HAP-1 (cell line): Measurements from ENCODE around the gene ZNF514.

Source experiments
- DNase-seq, 2 experiments: peaks; one replicate each; pipeline ENCODE4 v3.0.0-alpha.2; 2016 to 2020; ENCODE audit warnings: low spot score in 2 of 2
- H3K27me3 ChIP-seq: fragments of 250-450 bp; sonication (Bioruptor Pico); 2 replicates; pipeline ENCODE4 v1.5.1; 2020; ENCODE audit warnings: low read depth, mild to moderate bottlenecking, moderate library complexity
- H3K36me3 ChIP-seq: fragments of 250-450 bp; sonication (Bioruptor Pico); replicated peaks from 2 replicates; pipeline ENCODE4 v1.5.1; 2020; ENCODE audit warnings: mild to moderate bottlenecking
- H3K4me1 ChIP-seq: fragments of 250-450 bp; sonication (Bioruptor Pico); 2 replicates; pipeline ENCODE4 v1.5.1; 2020; ENCODE audit warnings: mild to moderate bottlenecking
- H3K4me3 ChIP-seq: fragments of 250-450 bp; sonication (Bioruptor Pico); 2 replicates; pipeline ENCODE4 v1.5.1; 2020; ENCODE audit warnings: mild to moderate bottlenecking, moderate library complexity
- H3K9me3 ChIP-seq: fragments of 250-450 bp; sonication (Bioruptor Pico); 2 replicates; pipeline ENCODE4 v1.5.1; 2020; ENCODE audit warnings: mild to moderate bottlenecking, moderate library complexity
- in situ Hi-C: fragments of 300-500 bp; cut with MboI; formaldehyde crosslinking; loops from 3 replicates; pipeline ENCODE4 v1.14.3; 2020; ENCODE audit warnings: low sequenced_read_pairs, inconsistent platforms, mixed read lengths

Gene ZNF514

GRCh38 chr2:95166065-95166763, 6.6 kb upstream of the ZNF514 start:
- H3K9me3 ChIP-seq = no peaks in the 10 kb centered on the region
- peaks cover 12% of the 10 kb centered on the region for H3K4me1 ChIP-seq
- in situ Hi-C loops = no loop called here
- no peaks in the 10 kb centered on the region for H3K36me3 ChIP-seq
- H3K27me3 ChIP-seq = no peaks in the 10 kb centered on the region
- H3K4me3 ChIP-seq = peak overlapping the region; percentile 86
- no peak for DNase-seq

DNA sequence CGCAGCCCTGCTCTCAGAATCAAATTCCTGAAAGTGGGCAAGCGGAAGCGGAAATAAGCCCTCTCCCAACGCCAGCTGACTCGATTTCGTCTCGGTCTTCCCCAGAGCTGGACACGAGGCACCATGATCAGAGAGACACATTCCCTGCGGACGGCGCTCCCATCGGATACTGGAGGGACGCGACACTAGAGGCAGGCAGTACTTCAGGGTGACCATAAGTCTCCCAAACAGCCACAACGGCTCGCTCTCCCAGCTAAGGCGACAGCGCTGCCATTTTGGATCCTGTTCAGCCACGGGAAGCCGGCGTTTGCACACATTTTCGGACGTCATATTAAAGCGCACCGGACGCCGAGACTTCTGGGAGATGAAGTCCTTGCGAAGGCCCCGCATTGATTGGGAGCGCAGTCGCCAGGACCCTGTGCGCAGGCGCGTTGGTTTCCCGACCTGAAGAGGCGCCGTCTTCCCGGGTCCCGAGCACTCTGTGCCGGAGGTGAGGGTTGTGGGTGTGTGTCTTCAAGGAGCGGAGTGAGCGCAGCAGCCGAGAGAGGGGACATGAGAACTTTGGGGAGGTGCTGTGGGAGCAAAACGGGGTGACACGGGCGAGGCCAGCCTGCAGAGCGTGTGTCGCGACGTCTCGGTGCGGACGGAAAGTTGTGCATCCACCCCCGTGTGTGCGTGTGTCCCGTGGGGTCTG, 5.9 kb upstream of the ZNF514 start, which contains the start of gene ZNF2:
Gene ZNF2 (plus strand): TSS at position 439 of the 694 bp plus-strand sequence. CDS start 10,418 bp downstream, outside the sequence.
- Histone ChIP-seq H3K9me3 (no peaks in the 10 kb centered on the region), H3K36me3 (no peaks in the 10 kb centered on the region), H3K4me1 (peaks cover 12% of the 10 kb centered on the region), H3K4me3 (peak within 1 kb of the TSS; percentile 86), H3K27me3 (no peaks in the 10 kb centered on the region)
- in situ Hi-C loops = no loop called here
- DNase-seq = peak; percentile 95 to 96

DNA sequence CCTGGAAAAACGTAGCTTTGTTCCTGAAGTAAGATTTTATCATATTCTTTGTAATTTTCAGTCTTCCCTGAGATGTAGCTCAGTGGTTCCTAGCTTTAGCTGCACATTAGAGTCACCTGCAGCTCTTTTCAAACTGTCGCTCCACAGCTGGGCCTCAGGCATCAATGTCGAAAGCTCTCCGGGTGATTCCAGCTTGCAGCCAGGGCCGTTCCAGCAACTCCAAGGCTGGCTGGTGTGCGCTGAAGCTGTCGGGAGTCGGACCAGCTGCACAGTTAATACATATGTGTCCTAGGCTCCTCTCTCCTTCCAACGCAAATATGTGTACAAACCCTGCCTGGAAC, 5.4 kb upstream of the ZNF514 start:
- peaks cover 12% of the 10 kb centered on the region for H3K4me1 ChIP-seq
- H3K36me3 ChIP-seq = no peaks in the 10 kb centered on the region
- H3K27me3 ChIP-seq = no peaks in the 10 kb centered on the region
- H3K4me3 ChIP-seq = peak overlapping the region; percentile 86
- no peak for DNase-seq
- no peaks in the 10 kb centered on the region for H3K9me3 ChIP-seq
- in situ Hi-C loops = no loop called here

- no peaks in the 10 kb centered on the region for H3K27me3 ChIP-seq
- H3K4me1 ChIP-seq = peaks cover under 1% of the 10 kb centered on the region
- no peaks in the 10 kb centered on the region for H3K9me3 ChIP-seq
- no peaks in the 10 kb centered on the region for H3K36me3 ChIP-seq
- H3K4me3 ChIP-seq = peak overlapping the region; percentile 38
- DNase-seq = peak; percentile 5 to 47
- in situ Hi-C loops = no loop called here
Measured at GRCh38 chr2:95158891-95159619, 593 bp downstream of the ZNF514 start.

- Histone ChIP-seq H3K4me3 (no peak overlapping the region), H3K9me3 (no peaks in the 10 kb centered on the region), H3K4me1 (no peaks in the 10 kb centered on the region), H3K27me3 (no peaks in the 10 kb centered on the region), H3K36me3 (no peaks in the 10 kb centered on the region)
- in situ Hi-C loops = no loop called here
- no peak for DNase-seq
Measured at GRCh38 chr2:95158441-95158840, 1.2 kb downstream of the ZNF514 start.

GRCh38 chr2:95149397-95149984, 10.2 kb downstream of the ZNF514 start:
- DNase-seq = no peak
- H3K4me3 ChIP-seq = no peak overlapping the region
- H3K4me1 ChIP-seq = no peaks in the 10 kb centered on the region
- peaks cover 31% of the 10 kb centered on the region for H3K9me3 ChIP-seq
- no peaks in the 10 kb centered on the region for H3K27me3 ChIP-seq
- H3K36me3 ChIP-seq = peaks cover 5% of the 10 kb centered on the region; the same call in 1 of the 2 replicates
- in situ Hi-C loops = no loop called here

DNA sequence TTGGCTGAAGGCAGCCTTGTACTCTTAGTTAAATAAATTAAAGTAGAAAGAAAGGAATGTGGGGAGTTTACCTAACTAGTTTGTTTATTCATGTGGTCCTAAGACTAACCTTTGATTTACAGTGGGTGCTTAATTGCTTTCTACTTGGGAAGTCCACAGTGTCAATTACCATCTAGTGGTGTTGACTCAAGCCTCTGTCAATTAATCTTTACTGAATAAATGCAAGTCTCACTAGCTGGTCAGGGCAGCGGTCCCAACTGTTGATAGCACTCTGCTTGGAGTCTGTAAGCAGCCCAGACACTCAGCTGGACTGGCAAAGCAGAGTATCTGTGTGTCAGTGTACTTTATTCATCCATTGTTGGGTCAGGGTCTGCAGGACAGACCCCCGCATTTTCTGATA, 15.8 kb downstream of the ZNF514 start:
- in situ Hi-C loops = no loop called here
- H3K4me3 ChIP-seq = no peak overlapping the region
- no peak for DNase-seq
- no peaks in the 10 kb centered on the region for H3K27me3 ChIP-seq
- H3K9me3 ChIP-seq = peaks cover 14% of the 10 kb centered on the region
- H3K36me3 ChIP-seq = no peaks in the 10 kb centered on the region
- no peaks in the 10 kb centered on the region for H3K4me1 ChIP-seq

DNA sequence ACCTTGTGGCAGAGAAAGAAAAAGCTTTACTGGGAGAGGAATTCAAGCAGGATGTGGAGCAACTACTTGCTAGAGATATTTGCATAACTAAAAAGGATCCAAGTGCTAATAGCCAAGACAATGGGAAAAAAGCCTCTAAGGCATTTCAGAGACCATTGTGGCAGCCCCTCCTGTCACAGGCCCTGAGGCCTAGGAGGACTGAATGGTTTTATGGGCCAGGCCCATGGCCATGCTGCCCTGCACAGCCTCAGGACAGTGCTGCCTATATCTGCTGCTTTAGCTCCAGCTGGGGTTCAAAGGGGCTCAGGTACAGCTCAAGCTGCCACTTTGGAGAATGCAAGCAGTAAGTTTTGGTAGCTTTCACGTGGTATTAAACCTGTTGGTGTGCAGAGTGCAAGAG, 20.9 kb downstream of the ZNF514 start:
- H3K27me3 ChIP-seq = no peaks in the 10 kb centered on the region
- H3K9me3 ChIP-seq = no peaks in the 10 kb centered on the region
- no peak for DNase-seq
- in situ Hi-C loops = no loop called here
- no peaks in the 10 kb centered on the region for H3K4me1 ChIP-seq
- no peaks in the 10 kb centered on the region for H3K36me3 ChIP-seq
- H3K4me3 ChIP-seq = no peak overlapping the region

DNA sequence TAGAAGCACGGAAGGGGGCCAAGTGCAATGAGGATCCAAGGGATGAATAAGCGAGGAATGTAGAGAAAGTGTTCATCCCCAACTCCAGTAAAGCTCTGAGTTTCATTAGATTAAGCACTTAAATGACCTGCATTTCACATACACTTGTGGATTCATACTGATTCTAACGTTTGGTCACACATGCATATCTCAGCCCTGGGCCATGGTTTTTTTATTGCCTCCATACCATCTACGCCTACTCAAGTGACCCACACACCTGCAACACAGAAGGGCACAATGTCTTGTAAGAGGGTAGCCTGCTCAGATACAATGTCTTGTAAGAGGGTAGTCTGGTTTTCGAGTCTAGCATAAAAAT, 37.5 kb downstream of the ZNF514 start:
- H3K4me3 ChIP-seq = peak overlapping the region; percentile 91
- no peak for DNase-seq
- H3K36me3 ChIP-seq = peaks cover 6% of the 10 kb centered on the region; the same call in 1 of the 2 replicates
- in situ Hi-C loops = no loop called here
- no peaks in the 10 kb centered on the region for H3K9me3 ChIP-seq
- peaks cover 18% of the 10 kb centered on the region for H3K4me1 ChIP-seq
- H3K27me3 ChIP-seq = no peaks in the 10 kb centered on the region

- Histone ChIP-seq H3K4me3 (peak within 1 kb of the TSS; percentile 91), H3K27me3 (no peaks in the 10 kb centered on the region), H3K4me1 (peaks cover 18% of the 10 kb centered on the region), H3K36me3 (peaks cover 9% of the 10 kb centered on the region), H3K9me3 (no peaks in the 10 kb centered on the region)
- DNase-seq = peak; percentile 68 to 93
- in situ Hi-C loops = no loop called here
Measured at GRCh38 chr2:95121407-95122196, 38.0 kb downstream of the ZNF514 start, which contains the start of gene MRPS5. TSS of gene MRPS5 (minus strand) at chr2:95121808. CDS start at chr2:95121791, 17 bp downstream.

DNA sequence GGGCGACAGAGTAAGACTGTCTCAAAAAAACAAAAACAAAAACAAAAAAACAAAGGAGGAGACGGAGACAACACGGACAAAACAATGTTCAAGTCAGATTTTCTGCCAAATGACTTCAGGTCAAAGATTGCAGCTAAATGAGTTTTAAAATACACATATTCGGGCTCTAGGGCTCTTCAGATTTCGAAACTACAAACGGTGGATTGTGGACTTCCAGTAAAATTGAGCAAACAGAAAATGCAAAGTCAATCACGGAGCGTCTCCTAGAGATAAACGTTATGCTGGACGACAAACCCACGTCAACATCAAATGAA, 38.6 kb downstream of the ZNF514 start:
- Histone ChIP-seq H3K4me1 (peaks cover 18% of the 10 kb centered on the region), H3K36me3 (peaks cover 12% of the 10 kb centered on the region), H3K4me3 (peak overlapping the region; percentile 91), H3K9me3 (no peaks in the 10 kb centered on the region), H3K27me3 (no peaks in the 10 kb centered on the region)
- in situ Hi-C loops = no loop called here
- no peak for DNase-seq

DNA sequence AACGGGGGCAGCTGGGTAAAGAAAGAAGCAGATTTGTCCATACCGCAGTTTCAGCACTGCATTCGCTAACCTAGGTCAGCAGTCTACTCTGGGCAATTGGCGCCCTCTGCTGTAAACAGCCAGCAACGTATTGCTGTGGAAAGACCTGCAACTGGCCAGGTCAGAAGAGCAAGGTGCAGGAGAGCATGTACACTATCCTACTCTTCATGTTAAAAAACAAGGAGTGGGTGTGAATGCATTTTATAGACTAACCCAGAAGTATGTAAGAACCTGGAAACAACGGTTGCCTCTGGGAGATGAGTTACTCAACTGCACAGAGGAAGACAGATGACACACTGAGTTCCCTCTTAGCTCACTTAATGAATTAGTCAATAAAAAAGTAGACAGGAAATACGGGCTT, 44.2 kb downstream of the ZNF514 start:
- in situ Hi-C loops = no loop called here
- H3K4me1 ChIP-seq = peaks cover 15% of the 10 kb centered on the region
- no peaks in the 10 kb centered on the region for H3K9me3 ChIP-seq
- no peaks in the 10 kb centered on the region for H3K27me3 ChIP-seq
- peak; percentile 50 to 78 for DNase-seq
- no peak overlapping the region for H3K4me3 ChIP-seq
- peaks cover 48% of the 10 kb centered on the region for H3K36me3 ChIP-seq

DNA sequence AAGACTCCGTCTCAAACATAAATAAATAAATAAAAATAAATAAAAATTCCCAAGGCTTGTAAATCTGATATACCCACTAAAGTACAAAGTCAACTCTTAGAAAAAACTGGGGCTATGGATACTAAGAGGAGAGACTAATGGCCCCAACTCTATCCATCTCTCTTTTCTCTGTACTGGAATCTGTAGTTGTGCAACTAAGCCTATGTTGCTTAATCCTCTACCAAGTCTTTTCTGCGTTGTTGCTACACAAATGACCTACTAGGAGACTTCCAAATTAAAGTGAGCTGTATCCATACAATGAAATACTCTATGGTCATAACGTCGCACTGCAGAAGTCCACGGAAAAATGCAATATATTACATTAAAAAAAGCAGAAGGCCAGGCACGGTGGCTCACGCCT, 46.2 kb downstream of the ZNF514 start:
- no peaks in the 10 kb centered on the region for H3K9me3 ChIP-seq
- in situ Hi-C loops = no loop called here
- H3K4me3 ChIP-seq = no peak overlapping the region
- H3K4me1 ChIP-seq = peaks cover 7% of the 10 kb centered on the region
- H3K36me3 ChIP-seq = peaks cover 68% of the 10 kb centered on the region
- DNase-seq = no peak
- H3K27me3 ChIP-seq = no peaks in the 10 kb centered on the region
